Psoas muscle (tissue), 8 donors: Measurements from ENCODE around the gene IGDCC3. TPM values are rescaled to one million over a fixed set of nuclear protein-coding genes. Genes with fewer than 3 reads are reported as not detected.

Experiments
- ATAC-seq, 4 donors: fragments of 200-7000 bp; cut with Tn5 transposase; one replicate each; pipeline ENCODE4 v1.9.1; 2020; ENCODE audit warnings: moderate library complexity in 3 of 4, mild to moderate bottlenecking in 2 of 4
- DNase-seq, 2 donors: peaks; one replicate each; pipeline ENCODE4 v3.0.0-alpha.2; 2020
- H3K27ac ChIP-seq: fragments of 200-600 bp; one replicate; pipeline ENCODE4 v1.8.0; 2022
- H3K27me3 ChIP-seq, 3 donors: fragments of 200-600 bp in 1 of 3; one replicate each; pipeline versions ENCODE4 v1.6.1 to v1.8.0; 2013 to 2022; ENCODE audit warnings: low read length in 2 of 3, mild to moderate bottlenecking in 2 of 3, moderate library complexity in 1 of 3; ENCODE audit not compliant: insufficient read depth in 3 of 3
- H3K36me3 ChIP-seq, 2 donors: fragments of 200-600 bp in 1 of 2; one replicate each; pipeline versions ENCODE4 v1.6.1 to v1.8.0; 2013 to 2022; ENCODE audit warnings: low read depth in 1 of 2, mild to moderate bottlenecking in 1 of 2, moderate library complexity in 1 of 2; ENCODE audit not compliant: insufficient read depth in 1 of 2
- H3K4me1 ChIP-seq: fragments of 200-600 bp; one replicate; pipeline ENCODE4 v1.8.0; 2022
- H3K4me3 ChIP-seq: fragments of 200-600 bp; one replicate; pipeline ENCODE4 v1.8.0; 2022; ENCODE audit warnings: mild to moderate bottlenecking
- H3K9me3 ChIP-seq: fragments of 200-600 bp; one replicate; pipeline ENCODE4 v1.8.0; 2022
- WGBS, 3 donors: extraction: QIAGEN DNeasy Blood & Tissue Kit; methylation state at CpG; one replicate each; pipeline versions ENCODE4 v1.1.6 to v1.1.7; 2013; 5-methylcytosine and 5-hydroxymethylcytosine counted together
- intact Hi-C, 2 donors: fragments of 100-400 bp; cut with DNase I; formaldehyde crosslinking; loops; one replicate each; pipeline versions ENCODE4 v1.11.0 to v1.14.2; 2022
- polyA plus RNA-seq, 3 donors: library from polyadenylated mRNA; stranded (reverse); fragments of 200-250 nt; gene quantifications; one replicate each; pipeline ENCODE4 v1.2.3, GENCODE V29; 2013
- total RNA-seq, 4 donors: library from RNA; stranded (reverse); fragmentation: NEBNext Ultra II Directional in 2 of 4; extraction: Animal tissue kit (Norgen Biotek cat#: 25700) in 2 of 4; gene quantifications; one replicate each; pipeline versions ENCODE4 v1.2.1 to v1.2.4, GENCODE V29; 2021 to 2023
- TF ChIP-seq, protein P1 (sequence below): fragments of 200-600 bp; IDR thresholded peaks from one replicate; pipeline ENCODE4 v1.8.0; 2022; ENCODE audit warnings: antibody characterized with exemption
- donor health status: healthy with polysubstance abuse.
- donor health status: DM: no; HTN: no; CAD: no; lungs with moderate emphysema.
- donor health status: Bipolar disorder and iron deficiency.
- donor health status: healthy.
- donor health status: DM: yes; HTN: yes; CAD: no.
- donor health status: DM: no; HTN: no; CAD: no.
- donor health status: DM: no; HTN: no; CAD: no.
- donor health status: DM: yes; HTN: yes; CAD: no.

Gene IGDCC3
- total and polyA plus RNA-seq, 7 donors, result not detected

DNA sequence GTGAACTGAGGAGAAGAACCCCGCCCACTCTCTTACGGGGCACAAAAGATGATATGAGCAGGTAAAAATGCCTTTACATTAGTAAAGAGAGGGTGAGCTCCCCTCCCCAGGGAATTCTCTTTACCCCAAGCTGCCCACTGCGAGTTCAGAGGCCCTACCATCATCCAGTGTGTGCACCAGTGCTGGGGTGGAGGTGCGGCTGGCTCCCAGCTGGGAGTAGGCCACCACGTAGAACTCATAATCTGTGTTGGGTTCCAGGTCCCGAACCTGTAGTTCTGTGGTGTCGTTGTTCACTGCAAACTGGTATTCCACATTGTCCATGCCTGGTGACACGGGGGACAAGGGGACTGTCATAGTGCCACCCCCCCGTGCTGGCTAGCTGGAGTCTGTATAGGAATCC lies 17.1 kb upstream of the IGDCC3 start:
- intact Hi-C loops, result no loop called here
- H3K4me1 ChIP-seq, result no peaks in the 10 kb centered on the region

DNA sequence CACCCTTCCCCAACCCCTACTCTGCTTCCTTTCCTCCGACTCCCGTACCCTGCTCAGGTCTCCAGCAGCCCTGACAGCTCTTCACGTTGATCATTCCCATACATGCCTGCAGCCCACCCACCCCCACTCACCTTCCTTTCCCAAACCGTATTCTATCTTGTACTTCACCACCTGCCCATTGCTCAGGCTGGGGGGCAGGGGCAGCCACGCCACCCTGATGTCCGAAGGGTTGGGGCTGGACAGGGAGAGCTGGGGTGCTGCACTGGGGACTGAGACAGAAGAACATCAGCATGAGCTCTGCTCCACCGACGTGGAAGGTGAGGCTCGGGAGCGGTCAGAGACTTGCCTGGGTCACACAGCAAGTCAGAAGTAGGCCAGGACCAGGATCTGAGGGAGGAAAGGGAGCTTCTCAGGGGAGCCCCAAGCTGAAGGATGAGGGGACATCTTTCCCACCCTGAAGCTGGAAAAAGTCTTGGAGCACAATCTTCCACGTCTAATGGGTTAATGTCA lies 16.5 kb upstream of the IGDCC3 start:
- H3K27me3 ChIP-seq, result peaks cover 0 to 5% (median 2%) of the 10 kb centered on the region in 3 donors
- peaks cover 0 to 78% of the 10 kb centered on the region in 2 donors for H3K36me3 ChIP-seq
- H3K4me1 ChIP-seq, result no peaks in the 10 kb centered on the region
- no peaks in the 10 kb centered on the region for H3K9me3 ChIP-seq
- H3K4me3 ChIP-seq, result no peak overlapping the region
- WGBS, 3 donors, result 85% methylated on average over 11 of the region's 11 CpGs
- intact Hi-C loops, result no loop called here
- ATAC-seq (no peak), DNase-seq (no peak)
- TF ChIP-seq, protein P1, sequence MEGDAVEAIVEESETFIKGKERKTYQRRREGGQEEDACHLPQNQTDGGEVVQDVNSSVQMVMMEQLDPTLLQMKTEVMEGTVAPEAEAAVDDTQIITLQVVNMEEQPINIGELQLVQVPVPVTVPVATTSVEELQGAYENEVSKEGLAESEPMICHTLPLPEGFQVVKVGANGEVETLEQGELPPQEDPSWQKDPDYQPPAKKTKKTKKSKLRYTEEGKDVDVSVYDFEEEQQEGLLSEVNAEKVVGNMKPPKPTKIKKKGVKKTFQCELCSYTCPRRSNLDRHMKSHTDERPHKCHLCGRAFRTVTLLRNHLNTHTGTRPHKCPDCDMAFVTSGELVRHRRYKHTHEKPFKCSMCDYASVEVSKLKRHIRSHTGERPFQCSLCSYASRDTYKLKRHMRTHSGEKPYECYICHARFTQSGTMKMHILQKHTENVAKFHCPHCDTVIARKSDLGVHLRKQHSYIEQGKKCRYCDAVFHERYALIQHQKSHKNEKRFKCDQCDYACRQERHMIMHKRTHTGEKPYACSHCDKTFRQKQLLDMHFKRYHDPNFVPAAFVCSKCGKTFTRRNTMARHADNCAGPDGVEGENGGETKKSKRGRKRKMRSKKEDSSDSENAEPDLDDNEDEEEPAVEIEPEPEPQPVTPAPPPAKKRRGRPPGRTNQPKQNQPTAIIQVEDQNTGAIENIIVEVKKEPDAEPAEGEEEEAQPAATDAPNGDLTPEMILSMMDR, result no peak
- no peak overlapping the region for H3K27ac ChIP-seq

More for the DNA sequence above, 17.1 kb upstream of the IGDCC3 start:
- ATAC-seq (no peak), DNase-seq (no peak)
- Histone ChIP-seq H3K9me3 (no peaks in the 10 kb centered on the region), H3K27me3 (peaks cover 0 to 5% (median 2%) of the 10 kb centered on the region in 3 donors), H3K27ac (no peak overlapping the region), H3K4me3 (no peak overlapping the region), H3K36me3 (peaks cover 0 to 72% of the 10 kb centered on the region in 2 donors)
- 84 to 89% (median 85%) methylated on average over 9 of the region's 9 CpGs for WGBS, 3 donors
- TF ChIP-seq, protein P1, result no peak

DNA sequence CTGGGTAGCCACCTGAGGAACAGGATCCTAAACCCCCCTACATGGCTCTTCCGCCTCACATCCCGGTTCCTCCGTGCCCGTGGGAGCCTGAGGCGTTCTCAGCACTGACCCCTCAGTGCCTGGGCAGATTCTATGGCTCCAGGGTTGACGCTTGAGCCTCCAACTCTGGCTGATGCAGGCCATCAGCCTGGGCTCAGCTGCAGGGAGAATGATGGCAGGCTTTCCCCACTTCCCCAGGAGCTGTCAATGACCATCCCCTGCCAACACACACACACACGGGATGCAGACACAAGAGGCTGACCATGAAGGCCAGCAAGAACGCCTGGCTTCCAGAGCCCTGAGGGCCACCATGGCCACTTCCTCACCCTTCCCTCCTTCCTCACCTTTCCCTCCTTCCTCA lies 15.8 kb upstream of the IGDCC3 start:
- TF ChIP-seq, protein P1, result no peak
- peaks cover 0 to 5% (median 2%) of the 10 kb centered on the region in 3 donors for H3K27me3 ChIP-seq
- ATAC-seq (no peak), DNase-seq (no peak)
- no peak overlapping the region for H3K4me3 ChIP-seq
- intact Hi-C loops, result no loop called here
- H3K36me3 ChIP-seq, result peaks cover 0 to 84% of the 10 kb centered on the region in 2 donors
- H3K4me1 ChIP-seq, result no peaks in the 10 kb centered on the region
- H3K27ac ChIP-seq, result no peak overlapping the region
- WGBS, 3 donors, result 80 to 83% (median 80%) methylated on average over 7 to 8 of the region's 8 CpGs
- no peaks in the 10 kb centered on the region for H3K9me3 ChIP-seq

DNA sequence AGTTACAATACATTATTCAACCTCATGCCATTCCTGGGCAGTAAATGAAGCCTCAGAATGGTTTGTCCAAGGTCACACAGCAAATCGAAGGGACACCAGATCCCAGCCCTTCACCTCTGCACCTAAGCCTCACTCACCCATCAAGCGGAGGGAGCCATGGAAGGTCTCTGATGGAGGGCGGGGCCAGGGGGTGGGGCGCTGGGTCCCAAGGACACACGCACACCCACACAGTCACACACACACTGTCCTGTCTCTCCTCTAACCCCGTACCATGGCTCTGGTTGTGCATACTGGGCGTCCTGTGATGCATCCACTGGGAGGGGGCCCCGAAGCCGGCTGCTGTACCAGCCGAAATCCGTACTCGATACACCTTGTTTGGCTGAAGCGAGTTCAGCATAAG lies 15.3 kb upstream of the IGDCC3 start:
- Histone ChIP-seq H3K4me3 (no peak overlapping the region), H3K36me3 (peaks cover 0 to 86% of the 10 kb centered on the region in 2 donors), H3K27ac (no peak overlapping the region), H3K4me1 (no peaks in the 10 kb centered on the region), H3K27me3 (peaks cover 0 to 5% (median 2%) of the 10 kb centered on the region in 3 donors), H3K9me3 (no peaks in the 10 kb centered on the region)
- peak in 1 of 4 donors; percentile 38 for ATAC-seq
- intact Hi-C loops, result no loop called here
- TF ChIP-seq, protein P1, result no peak
- no peak for DNase-seq
- 89 to 98% (median 95%) methylated on average over 13 of the region's 13 CpGs for WGBS, 3 donors

DNA sequence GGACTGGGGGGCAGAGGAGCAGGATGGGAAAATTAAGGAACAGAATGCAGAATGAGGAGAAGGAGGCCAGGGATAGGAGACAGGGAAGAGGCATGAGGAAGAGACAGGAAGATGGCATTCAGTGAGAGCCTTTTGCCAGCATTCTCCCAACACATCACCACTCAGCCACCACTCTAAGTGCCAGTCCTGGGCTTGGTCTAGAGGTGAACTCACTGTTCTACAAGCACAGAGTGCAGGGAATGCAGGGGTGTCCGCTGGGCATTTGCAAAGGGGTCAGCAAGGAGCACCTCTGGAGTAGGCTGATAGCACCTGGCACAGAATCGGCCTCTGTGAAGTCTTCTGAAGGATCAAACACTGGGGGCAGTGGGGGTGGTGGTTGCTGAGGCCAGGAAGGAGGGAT lies 14.6 kb upstream of the IGDCC3 start:
- peaks cover 0 to 87% of the 10 kb centered on the region in 2 donors for H3K36me3 ChIP-seq
- TF ChIP-seq, protein P1, result no peak
- no peak for ATAC-seq
- H3K27me3 ChIP-seq, result peaks cover 0 to 5% (median 2%) of the 10 kb centered on the region in 3 donors
- no peaks in the 10 kb centered on the region for H3K4me1 ChIP-seq
- H3K27ac ChIP-seq, result no peak overlapping the region
- no peak overlapping the region for H3K4me3 ChIP-seq
- no peaks in the 10 kb centered on the region for H3K9me3 ChIP-seq
- 89 to 94% (median 90%) methylated on average over 2 of the region's 2 CpGs for WGBS, 3 donors
- intact Hi-C loops, result no loop called here
- DNase-seq, result peak in 1 of 2 donors; percentile 22
